OCI-LY7 (cell line): ENCODE data around the gene RPL32.
"Not testable (repeated sequence)": the region's sequence is repeated elsewhere in the genome, so short reads cannot be mapped to it uniquely, and the experiment has no call there.

ENCODE experiments used
- EZH2phosphoT487 ChIP-seq: fragments of 200-600 bp; sonication (generic); IDR thresholded peaks from 2 replicates; pipeline ENCODE4 v1.6.1; 2018; ENCODE audit warnings: low read depth, borderline replicate concordance, mild to moderate bottlenecking, mixed run types, antibody characterized with exemption, low read length, moderate library complexity, mixed read lengths
- TF ChIP-seq, protein P1 (sequence below): fragments of 200-600 bp; sonication (generic); conservative IDR thresholded peaks from 2 replicates; pipeline ENCODE4 v1.5.1; 2014; ENCODE audit warnings: mild to moderate bottlenecking, antibody characterized with exemption, low read length, moderate library complexity, mixed read lengths

DNA sequence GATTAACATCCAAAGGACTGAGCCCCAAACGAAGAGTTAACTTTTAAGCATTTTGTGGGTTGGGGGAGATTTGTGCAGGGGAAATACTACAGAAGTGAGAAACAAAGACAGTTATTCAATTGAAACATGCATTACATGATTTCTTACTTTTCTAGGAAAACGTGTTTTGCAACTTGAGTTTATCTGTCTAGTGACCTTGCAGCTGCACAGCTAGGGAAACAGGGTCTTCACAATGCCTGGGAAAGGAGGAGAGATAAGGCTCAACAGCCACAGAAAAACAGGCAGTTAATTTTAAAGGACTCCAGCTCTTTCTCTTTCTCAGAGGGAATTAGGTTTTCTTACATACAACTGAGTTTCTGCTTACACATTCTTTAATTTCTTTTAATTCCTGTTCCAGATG, 37.4 kb upstream of the RPL32 start:
- TF ChIP-seq, protein P1, sequence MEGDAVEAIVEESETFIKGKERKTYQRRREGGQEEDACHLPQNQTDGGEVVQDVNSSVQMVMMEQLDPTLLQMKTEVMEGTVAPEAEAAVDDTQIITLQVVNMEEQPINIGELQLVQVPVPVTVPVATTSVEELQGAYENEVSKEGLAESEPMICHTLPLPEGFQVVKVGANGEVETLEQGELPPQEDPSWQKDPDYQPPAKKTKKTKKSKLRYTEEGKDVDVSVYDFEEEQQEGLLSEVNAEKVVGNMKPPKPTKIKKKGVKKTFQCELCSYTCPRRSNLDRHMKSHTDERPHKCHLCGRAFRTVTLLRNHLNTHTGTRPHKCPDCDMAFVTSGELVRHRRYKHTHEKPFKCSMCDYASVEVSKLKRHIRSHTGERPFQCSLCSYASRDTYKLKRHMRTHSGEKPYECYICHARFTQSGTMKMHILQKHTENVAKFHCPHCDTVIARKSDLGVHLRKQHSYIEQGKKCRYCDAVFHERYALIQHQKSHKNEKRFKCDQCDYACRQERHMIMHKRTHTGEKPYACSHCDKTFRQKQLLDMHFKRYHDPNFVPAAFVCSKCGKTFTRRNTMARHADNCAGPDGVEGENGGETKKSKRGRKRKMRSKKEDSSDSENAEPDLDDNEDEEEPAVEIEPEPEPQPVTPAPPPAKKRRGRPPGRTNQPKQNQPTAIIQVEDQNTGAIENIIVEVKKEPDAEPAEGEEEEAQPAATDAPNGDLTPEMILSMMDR, result not testable (repeated sequence)
- TF ChIP-seq EZH2phosphoT487, result not testable (repeated sequence)
